H9 (cell line): ENCODE data around the gene CFAP107. TPM values are rescaled to one million over a fixed set of nuclear protein-coding genes. Genes with fewer than 3 reads are reported as not detected.
A peak's percentile ranks its signal among the peaks of the same experiment; 100 is the strongest.

Experiments
- DNase-seq: peaks from one replicate; pipeline ENCODE4 v3.0.0-alpha.2; 2017
- H2AFZ ChIP-seq: one replicate; pipeline ENCODE4 v1.6.1; 2013; ENCODE audit warnings: mild to moderate bottlenecking, low read length, control low read depth, moderate library complexity
- H2AK5ac ChIP-seq: 2 replicates; pipeline ENCODE4 v1.6.1; 2013; ENCODE audit warnings: low read length, control low read depth, mixed read lengths; ENCODE audit not compliant: insufficient read length
- H2BK120ac ChIP-seq: one replicate; pipeline ENCODE4 v1.6.1; 2013; ENCODE audit warnings: low read depth, mild to moderate bottlenecking, low read length, control low read depth, inconsistent platforms; ENCODE audit not compliant: poor library complexity, severe bottlenecking
- H2BK12ac ChIP-seq: 2 replicates; pipeline ENCODE4 v1.6.1; 2013; ENCODE audit warnings: low read length, control low read depth, mixed read lengths, low read depth; ENCODE audit not compliant: insufficient read length
- H2BK15ac ChIP-seq: 2 replicates; pipeline ENCODE4 v1.6.1; 2013; ENCODE audit warnings: low read depth, low read length, control low read depth
- H2BK20ac ChIP-seq: one replicate; pipeline ENCODE4 v1.6.1; 2013; ENCODE audit warnings: low read depth, mild to moderate bottlenecking, low read length, control low read depth, inconsistent platforms; ENCODE audit not compliant: poor library complexity, severe bottlenecking
- H2BK5ac ChIP-seq: 2 replicates; pipeline ENCODE4 v1.6.1; 2013; ENCODE audit warnings: low read length, control low read depth, mixed read lengths; ENCODE audit not compliant: insufficient read length
- H3K14ac ChIP-seq: 2 replicates; pipeline ENCODE4 v1.6.1; 2013; ENCODE audit warnings: low read length, control low read depth; ENCODE audit not compliant: insufficient read depth
- H3K18ac ChIP-seq: 2 replicates; pipeline ENCODE4 v1.6.1; 2013; ENCODE audit warnings: low read depth, mild to moderate bottlenecking, mixed read lengths, low read length, control low read depth; ENCODE audit not compliant: insufficient read length
- H3K23ac ChIP-seq: 2 replicates; pipeline ENCODE4 v1.6.1; 2013; ENCODE audit warnings: low read length, control low read depth, mixed read lengths, low read depth; ENCODE audit not compliant: insufficient read length
- H3K23me2 ChIP-seq: 2 replicates; pipeline ENCODE4 v1.6.1; 2013; ENCODE audit warnings: low read depth, mild to moderate bottlenecking, mixed read lengths, low read length, control low read depth; ENCODE audit not compliant: insufficient read length, poor library complexity, severe bottlenecking
- H3K27ac ChIP-seq: 2 replicates; pipeline ENCODE4 v1.5.1; 2013; ENCODE audit warnings: low read length, control low read depth, mixed read lengths, low read depth; ENCODE audit not compliant: insufficient read length
- H3K27me3 ChIP-seq: 2 replicates; pipeline ENCODE4 v1.6.1; 2013; ENCODE audit warnings: low read length, control low read depth, inconsistent platforms; ENCODE audit not compliant: insufficient read depth
- H3K4ac ChIP-seq: 2 replicates; pipeline ENCODE4 v1.6.1; 2013; ENCODE audit warnings: low read depth, mild to moderate bottlenecking, control low read depth, inconsistent platforms, low read length, moderate library complexity
- H3K4me1 ChIP-seq: 2 replicates; pipeline ENCODE4 v1.6.1; 2013; ENCODE audit warnings: low read length, control low read depth, inconsistent platforms; ENCODE audit not compliant: insufficient read depth
- H3K4me2 ChIP-seq: 2 replicates; pipeline ENCODE4 v1.6.1; 2013; ENCODE audit warnings: low read length, control low read depth, mixed read lengths; ENCODE audit not compliant: insufficient read length, insufficient read depth
- H3K56ac ChIP-seq: 2 replicates; pipeline ENCODE4 v1.6.1; 2013; ENCODE audit warnings: low read depth, mild to moderate bottlenecking, mixed read lengths, low read length, control low read depth; ENCODE audit not compliant: insufficient read length
- H3K79me1 ChIP-seq: 2 replicates; pipeline ENCODE4 v1.6.1; 2013; ENCODE audit warnings: low read depth, mild to moderate bottlenecking, moderate library complexity, low read length, control low read depth, inconsistent platforms; ENCODE audit not compliant: insufficient read depth, poor library complexity, severe bottlenecking
- H3K79me2 ChIP-seq: 2 replicates; pipeline ENCODE4 v1.6.1; 2013; ENCODE audit warnings: low read length, control low read depth, inconsistent platforms; ENCODE audit not compliant: insufficient read depth
- H3K9ac ChIP-seq: 2 replicates; pipeline ENCODE4 v1.6.1; 2013; ENCODE audit warnings: low read length, control low read depth, mixed read lengths; ENCODE audit not compliant: insufficient read length; ENCODE audit errors: extremely low read depth
- H3K9me3 ChIP-seq: one replicate; pipeline ENCODE4 v1.6.1; 2013; ENCODE audit warnings: low read depth, low read length, inconsistent platforms; ENCODE audit not compliant: control insufficient read depth
- H3T11ph ChIP-seq: one replicate; pipeline ENCODE4 v1.6.1; 2013; ENCODE audit warnings: mild to moderate bottlenecking, low read length, control low read depth, inconsistent platforms
- H4K20me1 ChIP-seq: one replicate; pipeline ENCODE4 v1.6.1; 2013; ENCODE audit not compliant: control insufficient read depth, insufficient read length, insufficient read depth
- H4K5ac ChIP-seq: 2 replicates; pipeline ENCODE4 v1.6.1; 2013; ENCODE audit warnings: low read depth, mild to moderate bottlenecking, mixed read lengths, low read length, control low read depth; ENCODE audit not compliant: insufficient read length
- H4K8ac ChIP-seq: replicated peaks from 2 replicates; pipeline ENCODE4 v1.6.1; 2013; ENCODE audit warnings: low read length, control low read depth, mixed read lengths, low read depth; ENCODE audit not compliant: insufficient read length
- H4K91ac ChIP-seq: 2 replicates; pipeline ENCODE4 v1.6.1; 2013; ENCODE audit warnings: low read depth, mild to moderate bottlenecking, moderate library complexity, mixed read lengths, low read length, control low read depth; ENCODE audit not compliant: insufficient read length
- H3K27ac Mint-ChIP-seq, 3 experiments: 2 replicates in 2 of 3; 3 replicates in 1 of 3; pipeline ENCODE4 v1.8.0; 2020 to 2021; ENCODE audit warnings: mixed read lengths in 3 of 3, mild to moderate bottlenecking in 1 of 3, moderate library complexity in 1 of 3
- H3K27me3 Mint-ChIP-seq: 2 replicates; pipeline ENCODE4 v1.8.0; 2021; ENCODE audit warnings: low read depth, mild to moderate bottlenecking, moderate library complexity, mixed read lengths
- H3K36me3 Mint-ChIP-seq, 3 experiments: 2 replicates in 2 of 3; 3 replicates in 1 of 3; pipeline ENCODE4 v1.8.0; 2020 to 2021; ENCODE audit warnings: low read depth in 3 of 3, mixed read lengths in 3 of 3; ENCODE audit not compliant: insufficient read depth in 1 of 3
- H3K4me1 Mint-ChIP-seq, 2 experiments: 2 replicates each; pipeline ENCODE4 v1.8.0; 2020; ENCODE audit warnings: mixed read lengths in 2 of 2
- H3K4me3 Mint-ChIP-seq, 2 experiments: 2 replicates in 1 of 2; 3 replicates in 1 of 2; pipeline ENCODE4 v1.8.0; 2020 to 2021; ENCODE audit warnings: mild to moderate bottlenecking in 2 of 2, mixed read lengths in 2 of 2, moderate library complexity in 1 of 2
- H3K9me3 Mint-ChIP-seq, 2 experiments: 2 replicates in 1 of 2; 3 replicates in 1 of 2; pipeline ENCODE4 v1.8.0; 2020; ENCODE audit warnings: mild to moderate bottlenecking in 2 of 2, mixed read lengths in 2 of 2, moderate library complexity in 1 of 2
- CTCF ChIP-seq: fragments of 200-600 bp; sonication (generic); conservative IDR thresholded peaks from 3 replicates; pipeline ENCODE4 v1.8.0; 2021; ENCODE audit warnings: antibody characterized with exemption, mild to moderate bottlenecking
- WGBS: extraction: QIAGEN DNeasy Blood & Tissue Kit; methylation state at CpG from one replicate; pipeline ENCODE4 v1.1.7; 2013; ENCODE audit warnings: missing lambda C conversion rate, low lambda C conversion rate, mixed read lengths; ENCODE audit not compliant: insufficient read length; ENCODE audit errors: extremely low coverage; 5-methylcytosine and 5-hydroxymethylcytosine counted together
- total RNA-seq: library from RNA; stranded (reverse); gene quantifications from 2 replicates; pipeline ENCODE4 v1.2.1, GENCODE V29; 2021

CFAP107 gene
- total RNA-seq, 1 experiment from 2014 or later, result not detected

- peak within 1 kb of the TSS; percentile 6 for H3K4me2 ChIP-seq
Measured at GRCh38 chr1:12715896-12716437, 30.0 kb upstream of the CFAP107 start, which contains the start of gene AADACL3. Gene AADACL3, plus strand, starts transcription at chr1:12716110. Its CDS starts 67 bp downstream, at chr1:12716177.

More at GRCh38 chr1:12715896-12716437, 30.0 kb upstream of the CFAP107 start, which contains the start of gene AADACL3:
- Histone ChIP-seq H4K20me1 (no peaks in the 10 kb centered on the region), H2BK15ac (no peak within 1 kb of the TSS), H3K79me1 (no peaks in the 10 kb centered on the region), H3T11ph (no peak within 1 kb of the TSS), H2BK20ac (no peak within 1 kb of the TSS), H2AK5ac (no peak within 1 kb of the TSS), H4K5ac (peak within 1 kb of the TSS; percentile 46), H3K9me3 (no peaks in the 10 kb centered on the region), H2BK5ac (no peak within 1 kb of the TSS), H3K4ac (no peak within 1 kb of the TSS), H2AFZ (no peak within 1 kb of the TSS), H3K79me2 (no peaks in the 10 kb centered on the region), H3K14ac (peak within 1 kb of the TSS; percentile 66; the same call in 1 of the 2 replicates), H2BK12ac (peak within 1 kb of the TSS; percentile 82), H4K8ac (no peak within 1 kb of the TSS), H3K18ac (peak within 1 kb of the TSS; percentile 28), H3K27me3 (no peaks in the 10 kb centered on the region), H3K56ac (no peak within 1 kb of the TSS), H3K23ac (no peak within 1 kb of the TSS), H3K9ac (no peak within 1 kb of the TSS), H3K4me1 (peaks cover 20% of the 10 kb centered on the region; the same call in 1 of the 2 replicates), H3K23me2 (no peaks in the 10 kb centered on the region), H2BK120ac (no peak within 1 kb of the TSS), H4K91ac (no peak within 1 kb of the TSS), H3K27ac (peak within 1 kb of the TSS; percentile 69)
- H3K27ac Mint-ChIP-seq, result peak within 1 kb of the TSS; percentile 71 to 85 (median 83); a peak in 5 of 7 replicates
- no peak within 1 kb of the TSS for H3K4me3 Mint-ChIP-seq
- H3K9me3 Mint-ChIP-seq, result no peaks in the 10 kb centered on the region
- no peak for TF ChIP-seq CTCF
- no CpG with 5 or more reads among the region's 8 CpGs for WGBS
- H3K36me3 Mint-ChIP-seq, result no peaks in the 10 kb centered on the region
- peak; percentile 39 for DNase-seq
- H3K27me3 Mint-ChIP-seq, result peaks cover under 1% of the 10 kb centered on the region; the same call in 1 of the 2 replicates
- peaks cover 75 to 78% of the 10 kb centered on the region in 2 experiments for H3K4me1 Mint-ChIP-seq
